GM19239 (cell line): ENCODE data around the gene CYP27C1.
"Not testable (repeated sequence)": the region's sequence is repeated elsewhere in the genome, so short reads cannot be mapped to it uniquely, and the experiment has no call there.

Experiments used
- DNase-seq: peaks from one replicate; pipeline ENCODE4 v3.0.0; 2011; ENCODE audit warnings: low spot score; ENCODE audit not compliant: insufficient read length
- FAIRE-seq: peaks from 2 replicates; lab custom pipeline; 2011; peaks lifted over from hg19 to GRCh38; lab: Jason Lieb, UNC

Gene CYP27C1

DNA sequence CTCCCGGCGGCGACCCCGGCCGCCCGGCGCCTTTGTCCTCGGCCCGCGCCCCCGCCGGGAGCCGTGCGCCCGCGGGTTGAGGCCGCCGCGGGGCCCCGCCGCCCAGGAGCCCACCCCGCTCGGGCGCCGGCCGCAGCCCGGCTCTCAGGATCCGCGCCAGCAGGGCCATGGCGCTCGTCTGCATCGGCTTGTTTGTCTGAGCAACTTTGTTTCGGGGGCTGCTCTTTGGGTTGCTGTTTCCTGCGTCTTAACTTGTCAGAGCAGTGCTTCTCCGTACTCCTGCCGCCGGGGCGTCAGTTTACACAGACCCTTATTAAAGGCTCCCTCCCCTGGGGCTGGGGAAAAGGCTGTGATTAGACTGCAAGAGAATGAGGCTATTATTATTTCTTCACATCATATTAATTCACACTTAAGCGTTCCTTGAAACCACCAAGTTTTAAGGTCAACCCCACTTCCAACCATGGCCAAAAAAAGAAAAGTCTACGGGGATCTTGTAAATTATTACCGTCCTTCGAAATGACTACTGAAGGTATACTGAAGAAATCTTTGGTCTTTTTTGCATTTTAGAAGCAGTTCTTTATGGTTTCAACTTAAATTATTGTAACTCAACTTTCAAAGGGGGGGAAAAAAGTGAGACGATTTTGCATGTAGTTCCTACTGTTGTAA, at the start of gene CYP27C1:
Gene CYP27C1 (minus strand): TSS at position 198 of the 666 bp plus-strand sequence. CDS start 29 bp downstream, at position 169.
- DNase-seq (no peak), FAIRE-seq (no peak)

GRCh38 chr2:127261804-127262406, 41.8 kb upstream of the CYP27C1 start:
- DNase-seq, result no peak
- FAIRE-seq, result no peak

- DNase-seq (no peak), FAIRE-seq (no peak)
Observed at GRCh38 chr2:127259355-127259754, 39.3 kb upstream of the CYP27C1 start.

- FAIRE-seq, result no peak
- DNase-seq, result no peak
Observed at GRCh38 chr2:127256866-127257265, 36.8 kb upstream of the CYP27C1 start.

- FAIRE-seq, result no peak
- no peak for DNase-seq
Observed at GRCh38 chr2:127256381-127256780, 36.3 kb upstream of the CYP27C1 start.

DNA sequence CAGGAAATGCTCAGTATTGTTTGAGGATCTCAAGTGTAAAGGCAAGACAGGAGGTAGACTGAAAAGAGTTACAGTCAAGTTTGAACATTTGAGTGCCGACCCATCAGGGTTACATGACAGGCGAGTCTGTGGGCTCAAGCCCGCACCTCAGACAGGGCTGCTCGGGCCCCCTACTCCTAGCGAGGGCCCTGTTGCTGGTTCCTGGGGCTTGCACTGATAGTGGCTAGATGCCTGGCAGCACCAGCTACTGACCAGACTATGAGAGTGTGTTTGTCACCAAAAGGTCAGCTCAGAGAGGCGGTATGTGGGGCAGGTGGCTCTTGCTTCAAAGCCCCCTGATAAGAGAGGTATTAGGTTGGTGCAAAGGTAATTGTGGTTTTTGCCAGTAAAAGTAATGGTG, 35.6 kb upstream of the CYP27C1 start:
- FAIRE-seq, result no peak

GRCh38 chr2:127255146-127255545, 35.0 kb upstream of the CYP27C1 start:
- DNase-seq (no peak), FAIRE-seq (peak; percentile 33)

More for the DNA sequence above, 35.6 kb upstream of the CYP27C1 start:
- no peak for DNase-seq

GRCh38 chr2:127254386-127254981, 34.4 kb upstream of the CYP27C1 start:
- DNase-seq (no peak), FAIRE-seq (no peak)

DNA sequence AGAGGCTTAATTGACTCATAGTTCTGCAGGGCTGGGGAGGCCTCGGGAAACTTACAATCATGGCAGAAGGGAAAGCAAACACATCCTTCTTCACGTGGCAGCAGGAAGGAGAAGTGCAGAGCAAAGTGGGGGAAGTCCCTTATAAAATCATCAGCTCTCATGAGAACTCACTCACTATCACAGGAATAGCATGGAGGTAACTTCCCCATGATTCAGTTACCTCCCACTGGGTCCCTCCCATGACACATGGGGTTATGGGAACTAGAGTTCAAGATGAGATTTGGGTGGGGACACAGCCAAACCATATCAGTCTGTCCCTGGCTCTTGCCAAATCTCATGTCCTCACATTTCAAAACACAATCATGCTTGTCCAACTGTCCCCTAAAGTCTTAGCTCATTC, 21.1 kb upstream of the CYP27C1 start:
- not testable (repeated sequence) for FAIRE-seq, DNase-seq

DNA sequence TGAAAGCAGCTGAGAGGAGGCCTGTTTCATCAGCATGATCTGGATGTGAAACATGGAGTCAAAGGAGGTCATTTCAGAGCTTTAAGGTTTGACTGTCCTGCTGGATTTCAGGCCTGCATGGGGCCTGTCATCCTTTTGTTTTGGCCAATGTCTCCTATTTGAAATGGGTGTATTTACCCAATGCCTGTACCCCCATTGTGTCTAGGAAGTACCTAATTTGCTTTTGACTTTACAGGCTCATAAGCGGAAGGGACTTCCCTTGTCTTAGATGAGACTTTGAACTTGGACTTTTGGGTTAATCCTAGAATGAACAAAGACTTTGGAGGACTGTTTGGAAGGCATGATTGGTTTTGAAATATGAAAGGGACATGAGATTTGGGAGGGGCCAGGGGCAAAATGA, 19.3 kb upstream of the CYP27C1 start:
- no peak for FAIRE-seq
- no peak for DNase-seq

DNA sequence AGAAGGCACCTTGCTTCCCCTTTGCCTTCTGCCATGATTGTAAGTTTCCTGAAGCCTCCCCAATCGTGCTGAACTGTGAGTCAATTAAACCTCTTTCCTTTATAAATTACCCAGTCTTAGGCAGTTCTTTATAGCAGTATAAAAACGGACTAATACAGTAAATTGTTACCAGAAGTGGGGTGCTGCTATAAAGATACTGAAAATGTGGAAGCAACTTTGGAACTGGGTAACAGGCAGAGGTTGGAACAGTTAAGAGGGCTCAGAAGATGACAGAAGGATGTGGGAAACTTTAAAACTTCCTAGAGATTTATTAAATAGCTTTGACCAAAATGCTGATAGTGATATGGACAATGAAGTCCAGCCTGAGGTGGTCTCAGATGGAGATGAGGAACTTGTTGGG, 17.7 kb upstream of the CYP27C1 start:
- not testable (repeated sequence) for DNase-seq, FAIRE-seq

DNA sequence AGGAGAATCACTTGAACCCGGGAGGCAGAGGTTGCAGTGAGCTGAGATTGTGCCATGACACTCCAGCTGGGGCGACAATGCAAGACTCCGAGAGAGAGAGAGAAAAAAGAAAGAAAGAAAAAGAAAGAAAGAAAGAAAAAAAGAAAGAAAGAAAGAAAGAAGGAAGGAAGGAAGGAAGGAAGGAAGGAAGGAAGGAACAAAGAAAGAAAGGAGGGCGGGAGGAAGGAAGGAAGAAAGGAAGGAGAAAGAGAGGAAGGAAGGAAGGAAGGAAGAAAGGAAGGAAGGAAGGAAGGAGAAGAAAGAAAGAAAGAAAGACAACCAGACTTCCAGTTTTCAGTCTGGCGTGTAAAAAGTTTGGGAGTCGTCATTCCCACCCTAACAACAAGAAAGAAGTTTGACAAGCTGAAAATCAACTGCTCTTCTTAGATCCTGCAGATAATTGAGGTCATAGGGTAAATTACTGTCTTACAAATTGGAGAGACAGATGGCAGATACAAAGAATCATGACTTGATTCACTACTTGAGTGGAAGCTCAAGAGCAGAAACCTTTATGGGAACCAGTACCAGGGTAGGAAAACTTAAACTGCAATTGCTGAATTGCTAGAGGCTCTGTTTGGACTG, 15.1 kb upstream of the CYP27C1 start:
- DNase-seq, result no peak
- FAIRE-seq, result no peak

DNA sequence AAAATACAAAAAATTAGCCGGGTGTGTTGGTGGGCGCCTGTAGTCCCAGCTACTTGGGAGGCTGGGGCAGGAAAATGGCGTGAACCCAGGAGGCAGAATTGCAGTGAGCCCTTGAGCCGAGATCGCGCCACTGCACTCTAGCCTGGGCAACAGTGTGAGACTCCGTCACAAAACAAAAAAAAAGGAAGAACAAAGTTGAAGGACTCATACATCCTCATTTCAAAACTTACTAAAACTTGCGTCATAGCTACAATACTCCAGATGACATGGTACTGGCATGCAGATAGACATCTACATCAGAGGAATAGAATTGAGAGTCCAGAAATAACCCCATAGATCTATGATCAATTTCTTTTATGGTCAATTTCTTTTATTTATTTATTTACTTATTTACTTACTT, 13.6 kb upstream of the CYP27C1 start:
- no peak for DNase-seq
- no peak for FAIRE-seq

- no peak for FAIRE-seq
- no peak for DNase-seq
Observed at GRCh38 chr2:127231130-127231865, 11.2 kb upstream of the CYP27C1 start.

- no peak for FAIRE-seq
- DNase-seq, result no peak
Observed at GRCh38 chr2:127229555-127229954, 9.5 kb upstream of the CYP27C1 start.

DNA sequence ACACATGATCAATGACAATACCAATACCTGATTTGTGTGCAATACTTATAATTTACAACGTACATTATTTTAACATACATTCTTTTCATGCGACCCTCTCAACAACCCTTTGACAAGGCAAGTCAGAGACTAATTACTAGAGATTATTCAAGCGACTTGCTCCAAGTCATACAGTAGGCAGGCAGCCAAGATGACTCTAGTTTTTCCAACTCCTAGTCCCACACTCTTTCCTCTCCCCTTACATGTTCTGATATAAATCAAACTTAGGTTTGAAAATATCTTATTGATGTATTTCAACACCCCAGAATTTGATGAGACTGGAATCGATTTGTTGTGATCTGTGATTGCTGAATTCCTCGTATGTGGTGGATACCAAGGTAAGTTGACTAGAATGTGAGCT, 8.0 kb upstream of the CYP27C1 start:
- DNase-seq, result no peak
- FAIRE-seq, result no peak

DNA sequence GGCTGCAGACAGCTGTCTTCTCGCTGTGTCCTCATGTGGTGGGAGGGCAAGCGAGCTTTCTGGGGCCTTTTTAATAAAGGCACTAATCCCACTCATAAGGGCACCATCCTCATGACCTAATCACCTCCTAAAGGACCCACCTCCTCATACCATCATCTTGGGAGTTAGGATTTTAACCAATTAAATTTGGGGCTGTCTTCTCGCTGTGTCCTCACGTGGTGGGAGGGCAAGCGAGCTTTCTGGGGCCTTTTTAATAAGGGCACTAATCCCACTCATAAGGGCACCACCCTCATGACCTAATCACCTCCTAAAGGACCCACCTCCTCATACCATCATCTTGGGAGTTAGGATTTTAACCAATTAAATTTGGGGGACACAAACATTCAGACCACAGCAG, 7.2 kb upstream of the CYP27C1 start:
- not testable (repeated sequence) for FAIRE-seq, DNase-seq

DNA sequence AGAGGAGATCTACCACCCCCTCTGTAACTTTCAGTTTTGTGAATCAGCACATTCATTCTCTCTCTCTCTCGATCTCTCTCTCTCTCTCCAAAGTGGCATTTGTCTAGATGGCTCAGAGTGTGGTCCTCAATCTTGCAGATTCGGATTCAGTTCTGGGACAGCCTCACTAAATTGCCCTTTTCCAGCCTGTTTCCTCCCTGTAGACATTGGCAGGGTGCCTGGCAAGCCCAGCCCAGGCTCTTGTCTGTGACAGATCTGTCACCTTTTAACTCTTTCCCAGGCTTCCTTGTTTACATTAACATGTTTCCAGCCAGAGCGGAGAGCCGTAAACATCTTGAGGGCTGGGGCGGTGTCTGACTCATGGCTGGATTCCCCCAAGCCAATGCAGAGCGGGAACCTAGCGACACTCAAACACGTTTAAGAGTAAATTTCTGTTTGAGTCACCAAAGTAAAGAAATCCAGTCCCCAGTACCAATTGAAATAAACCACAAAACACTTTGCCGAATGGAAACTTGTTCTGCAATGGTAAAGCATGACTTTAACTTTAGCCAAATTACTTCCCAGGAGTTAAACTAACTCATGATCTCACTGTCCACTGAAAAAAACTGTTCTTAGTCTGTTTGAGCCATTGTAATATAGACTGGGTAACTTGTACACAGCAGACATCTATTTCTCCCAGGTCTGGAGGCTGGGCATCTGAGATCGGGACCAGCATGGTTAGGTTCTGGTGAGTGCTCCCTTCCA, 6.6 kb upstream of the CYP27C1 start:
- DNase-seq, result no peak
- FAIRE-seq, result no peak

DNA sequence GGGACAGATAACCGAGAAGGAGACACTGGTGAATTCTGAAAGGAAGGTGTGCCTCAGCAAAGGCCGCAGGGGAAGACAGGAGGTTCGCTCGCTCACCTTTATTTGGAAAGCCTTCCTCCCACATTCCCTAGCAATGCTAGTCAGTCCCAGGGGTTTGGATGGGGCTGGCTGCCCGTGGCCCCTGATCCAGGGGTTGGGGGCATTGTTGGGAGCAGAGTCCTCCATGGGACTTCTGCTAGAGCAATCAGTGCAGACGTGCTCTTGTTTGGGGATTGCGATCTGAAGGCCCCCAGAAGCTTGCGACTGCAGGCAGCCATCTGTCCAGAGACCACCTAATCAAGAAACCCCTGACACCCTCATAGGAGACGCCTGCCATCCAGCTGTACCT, 6.0 kb upstream of the CYP27C1 start:
- FAIRE-seq (no peak), DNase-seq (no peak)
